ENCODE data around the gene REPS2.
"Not testable (repeated sequence)": the region's sequence is repeated elsewhere in the genome, so short reads cannot be mapped to it uniquely, and the experiment has no call there.

REPS2 gene

DNA sequence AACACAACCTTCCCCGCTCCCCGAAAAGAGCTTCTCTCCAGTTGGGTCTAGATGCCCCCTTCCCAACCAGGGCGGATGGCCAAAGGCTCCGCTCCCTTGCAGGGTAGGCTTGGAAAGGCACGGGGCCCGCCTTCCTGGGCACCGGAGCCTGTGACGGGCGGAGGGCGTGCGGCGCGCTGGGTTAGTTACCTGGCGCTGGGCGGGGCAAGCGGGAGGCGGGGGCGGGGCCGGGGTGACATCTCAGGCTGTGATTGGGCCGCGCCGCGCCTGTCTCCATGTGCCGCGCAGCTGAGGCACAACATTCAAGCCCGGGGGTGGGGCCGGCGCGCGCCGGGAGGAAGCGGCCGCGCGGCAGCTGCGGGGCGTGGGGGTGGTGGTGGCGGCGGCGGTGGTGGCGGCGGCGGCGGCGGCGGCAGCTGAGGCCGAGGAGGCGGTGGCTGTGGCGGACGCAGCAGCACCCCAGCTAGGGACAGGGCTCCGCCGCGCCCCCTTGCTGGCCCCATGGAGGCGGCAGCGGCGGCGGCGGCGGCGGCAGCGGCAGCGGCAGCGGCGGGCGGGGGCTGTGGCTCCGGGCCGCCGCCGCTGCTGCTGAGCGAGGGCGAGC is at the start of gene REPS2:
Gene REPS2, plus strand, starts transcription at position 298 of the 604 bp plus-strand sequence. Its CDS starts 204 bp downstream, at position 502.
- DNase-seq (ENCODE audit: low read depth in 2 of 2) = peak; percentile 45 to 60

DNA sequence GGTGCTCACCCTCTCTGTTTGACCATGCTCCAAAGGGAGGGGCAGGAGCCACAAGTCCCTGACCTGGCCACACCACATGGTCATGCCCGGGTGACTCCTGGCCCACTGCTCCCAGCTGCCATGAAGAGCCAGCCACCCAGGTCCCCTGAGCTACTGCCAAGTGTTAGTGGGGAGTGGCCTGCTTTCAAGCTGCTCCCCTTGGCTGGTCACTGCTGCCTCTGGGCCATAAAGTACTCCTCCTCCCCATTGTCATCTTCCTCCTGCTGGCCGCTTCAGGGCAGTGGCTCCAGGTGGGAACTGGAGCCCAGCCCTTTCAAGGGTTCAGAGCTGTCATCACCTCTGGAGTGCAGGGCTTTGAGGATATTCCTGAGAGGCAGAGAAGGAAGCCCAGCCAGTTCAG is 49.0 kb upstream of the REPS2 start:
- DNase-seq (ENCODE audit: low read depth in 2 of 2) = no peak

DNA sequence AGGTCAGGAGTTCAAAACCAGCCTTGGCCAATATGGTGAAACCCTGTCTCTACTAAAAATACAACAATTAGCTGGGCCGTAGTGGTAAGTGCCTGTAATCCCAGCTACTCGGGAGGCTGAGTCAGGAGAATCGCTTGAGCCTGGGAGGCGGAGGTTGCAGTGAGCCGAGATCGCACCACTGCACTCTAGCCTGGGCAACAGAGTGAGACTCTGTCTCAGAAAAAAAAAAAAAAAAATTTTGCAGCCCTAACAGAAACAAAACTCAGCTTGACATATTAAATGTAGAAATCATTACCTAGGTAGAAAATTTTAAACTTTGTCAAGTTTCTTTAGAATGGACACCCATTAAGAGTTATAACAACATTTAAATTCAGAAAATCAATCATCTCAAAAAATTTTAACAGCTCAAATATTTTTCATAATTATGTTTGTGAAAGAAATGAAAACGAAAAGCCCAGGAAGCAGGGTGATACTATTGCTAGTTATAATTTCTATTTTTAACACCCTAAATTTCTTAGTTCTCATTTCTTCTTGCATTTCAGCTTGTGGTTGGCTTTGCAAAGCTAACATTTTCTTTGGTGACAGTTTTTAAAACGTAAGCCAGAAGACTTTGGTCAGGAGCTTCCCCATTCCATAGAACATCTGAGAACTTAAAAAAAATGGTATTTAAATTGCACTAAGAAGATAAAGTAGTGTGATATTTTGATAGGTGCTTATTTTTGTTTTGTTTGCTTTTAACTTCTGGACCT is 43.0 kb upstream of the REPS2 start:
- no peak for DNase-seq (ENCODE audit: low read depth in 2 of 2)

DNA sequence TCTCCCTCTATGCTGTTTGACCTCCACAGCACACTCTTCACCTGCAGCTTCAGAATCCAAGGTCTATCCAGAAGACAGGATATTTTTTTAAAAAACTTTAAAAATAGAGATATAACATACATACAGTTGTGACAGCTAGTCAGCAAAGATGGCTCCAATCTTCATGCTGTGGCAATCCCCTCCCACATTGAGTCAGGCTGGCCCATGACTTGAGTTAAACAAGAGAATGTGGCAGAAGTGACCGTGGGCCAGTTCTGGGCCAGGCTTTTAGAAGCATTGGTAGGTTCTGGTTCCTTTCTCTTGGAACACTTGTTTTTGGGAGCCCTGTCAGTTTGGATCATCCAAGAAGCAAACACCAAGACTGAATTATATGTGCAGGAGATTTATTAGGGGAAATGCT is 36.1 kb upstream of the REPS2 start:
- no peak for DNase-seq (ENCODE audit: low read depth in 2 of 2)

DNA sequence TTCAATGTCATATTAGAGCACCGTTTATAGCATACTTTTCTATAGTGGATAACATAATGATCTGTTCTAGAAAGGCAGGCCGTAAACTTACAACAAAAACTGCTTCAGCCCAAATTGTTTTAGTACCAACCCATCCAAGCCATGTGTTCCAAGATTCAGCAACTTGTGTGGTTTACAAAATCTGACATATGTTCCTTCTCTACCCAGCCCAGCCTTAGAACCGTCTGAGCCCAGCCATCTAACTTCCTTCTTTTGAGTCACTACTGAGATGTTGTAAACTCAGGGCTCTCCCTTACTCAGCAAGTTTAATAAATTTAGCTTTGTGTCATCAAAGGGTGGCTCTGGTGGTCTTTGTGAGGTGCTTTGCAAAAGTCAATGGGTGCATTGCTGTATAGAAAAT is 32.4 kb upstream of the REPS2 start:
- DNase-seq (ENCODE audit: low read depth in 2 of 2) = no peak

DNA sequence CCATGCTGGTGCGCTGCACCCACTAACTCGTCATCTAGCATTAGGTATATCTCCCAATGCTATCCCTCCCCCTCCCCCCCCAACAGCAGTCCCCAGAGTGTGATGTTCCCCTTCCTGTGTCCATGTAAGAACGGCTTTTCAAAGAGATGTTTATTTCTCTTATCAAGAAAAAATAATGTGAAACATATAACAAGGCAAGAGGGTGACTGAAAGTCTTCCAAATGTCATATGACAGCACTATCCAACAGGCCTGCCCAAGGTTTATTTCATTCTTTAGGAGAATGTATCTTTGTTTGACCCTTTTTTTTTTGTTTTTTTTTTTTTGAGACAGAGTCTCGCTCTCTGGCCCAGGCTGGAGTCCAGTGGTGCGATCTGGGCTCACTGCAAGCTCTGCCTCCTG is 29.9 kb upstream of the REPS2 start:
- DNase-seq (ENCODE audit: low read depth in 2 of 2) = no peak

DNA sequence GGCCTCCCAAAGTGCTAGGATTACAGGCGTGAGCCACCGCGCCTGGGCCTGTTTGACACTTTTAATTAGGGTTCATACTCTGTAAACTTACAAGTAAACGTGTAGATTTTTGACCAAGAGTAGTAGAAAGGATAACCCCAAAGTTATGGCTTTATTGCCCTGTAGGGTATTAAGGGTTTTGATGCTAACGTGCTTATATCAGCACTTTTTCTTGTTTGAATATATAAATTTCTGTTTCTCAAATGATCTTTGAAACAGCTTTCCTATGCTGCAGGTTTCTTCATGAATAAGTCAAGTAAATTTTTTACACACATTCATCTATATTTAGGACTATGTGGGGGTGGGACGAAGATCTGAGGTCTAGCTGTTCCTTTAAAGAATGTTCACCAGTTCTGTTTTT is 29.3 kb upstream of the REPS2 start:
- no peak for DNase-seq (ENCODE audit: low read depth in 2 of 2)

DNA sequence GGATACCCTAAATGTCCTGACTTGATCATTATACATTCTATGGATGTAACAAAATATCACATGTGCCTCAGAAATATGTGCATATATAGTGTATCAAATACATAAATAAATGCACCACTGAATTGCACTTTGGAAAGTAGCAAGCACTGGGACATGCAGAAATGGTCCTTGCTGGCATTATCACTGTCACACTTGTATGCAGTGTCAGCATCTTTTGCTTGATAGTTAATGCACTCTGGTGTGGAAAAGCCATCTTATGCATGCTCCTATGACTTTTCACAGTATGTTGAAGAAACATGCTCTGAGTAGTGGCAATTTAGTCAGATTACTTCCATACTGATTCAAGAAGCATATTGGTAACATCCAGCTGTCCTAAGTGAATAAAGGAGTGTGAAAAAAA is 27.5 kb upstream of the REPS2 start:
- no peak for DNase-seq (ENCODE audit: low read depth in 2 of 2)

DNA sequence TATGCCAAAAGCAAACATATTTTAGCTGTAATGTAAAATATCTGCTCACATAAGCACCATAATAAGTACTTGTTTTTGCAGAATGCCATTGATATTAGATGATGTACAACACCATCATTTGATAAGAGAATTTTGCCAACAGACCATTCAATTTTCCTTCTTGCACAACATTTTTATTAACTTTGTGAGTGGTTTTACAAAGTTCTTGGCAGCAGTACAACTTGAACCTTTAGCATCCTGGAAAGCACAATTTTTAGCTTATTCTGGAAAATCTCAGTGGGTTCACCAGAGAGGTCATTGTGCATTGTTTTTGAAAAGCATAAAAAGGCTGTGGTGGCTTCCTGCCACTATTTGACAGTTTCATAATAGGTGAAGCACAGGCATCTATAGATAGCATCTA is 26.4 kb upstream of the REPS2 start:
- DNase-seq (ENCODE audit: low read depth in 2 of 2) = no peak

DNA sequence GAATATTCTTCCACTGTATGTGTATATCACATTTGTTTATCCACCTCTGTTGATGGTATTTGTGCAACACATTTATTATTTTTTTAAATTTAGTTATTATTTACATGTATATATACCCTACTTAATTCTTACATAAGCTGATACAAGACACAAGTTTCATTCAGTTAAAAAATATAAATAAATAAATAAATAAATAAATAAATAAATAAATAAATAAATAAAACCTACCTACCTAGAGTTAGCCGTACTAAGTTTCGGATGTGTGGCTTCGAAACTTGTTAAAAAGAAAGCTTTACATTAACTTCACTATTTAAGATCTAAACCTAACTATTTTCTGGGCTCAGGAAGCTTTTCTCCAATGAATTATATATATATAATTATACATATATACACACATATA is 23.3 kb upstream of the REPS2 start:
- DNase-seq (ENCODE audit: low read depth in 2 of 2) = no peak

DNA sequence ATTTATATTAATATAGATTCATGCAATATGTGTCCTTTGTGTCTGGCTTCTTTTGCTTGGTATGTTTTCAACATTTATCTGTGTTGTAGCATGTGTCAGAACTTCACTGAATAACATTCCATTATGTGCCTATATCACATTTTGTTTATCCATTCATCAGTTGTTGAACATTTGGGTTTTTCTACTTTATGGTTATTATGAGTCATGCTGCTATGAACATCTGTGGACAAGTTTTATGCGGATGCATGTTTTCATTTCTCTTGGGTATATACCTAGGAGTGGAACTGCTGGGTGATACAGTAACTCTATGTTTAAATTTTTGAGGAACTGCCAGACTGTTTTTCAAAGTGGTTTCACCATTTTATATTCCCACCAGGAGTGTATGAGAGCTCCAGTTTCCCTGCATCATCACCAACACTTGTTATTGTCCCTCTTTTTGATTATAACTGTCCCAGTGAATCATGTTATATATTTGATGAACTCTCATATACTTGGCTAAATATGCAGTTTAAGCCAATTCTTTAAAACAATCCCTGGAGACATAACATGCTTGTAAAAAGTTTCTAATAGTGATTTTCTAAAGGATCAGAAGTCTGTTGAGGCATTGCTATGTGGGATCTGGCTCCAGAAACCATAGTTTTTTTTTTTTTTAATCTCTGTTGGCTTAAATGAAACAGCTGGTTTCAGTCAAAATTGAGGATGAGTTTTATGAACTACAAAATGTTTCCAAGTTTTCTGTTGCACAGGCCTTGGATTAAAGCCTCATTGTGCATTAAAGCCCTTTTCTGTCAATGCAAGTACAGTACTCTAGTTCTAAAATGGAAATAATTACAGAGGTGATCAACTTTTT is 21.6 kb upstream of the REPS2 start:
- no peak for DNase-seq (ENCODE audit: low read depth in 2 of 2)

DNA sequence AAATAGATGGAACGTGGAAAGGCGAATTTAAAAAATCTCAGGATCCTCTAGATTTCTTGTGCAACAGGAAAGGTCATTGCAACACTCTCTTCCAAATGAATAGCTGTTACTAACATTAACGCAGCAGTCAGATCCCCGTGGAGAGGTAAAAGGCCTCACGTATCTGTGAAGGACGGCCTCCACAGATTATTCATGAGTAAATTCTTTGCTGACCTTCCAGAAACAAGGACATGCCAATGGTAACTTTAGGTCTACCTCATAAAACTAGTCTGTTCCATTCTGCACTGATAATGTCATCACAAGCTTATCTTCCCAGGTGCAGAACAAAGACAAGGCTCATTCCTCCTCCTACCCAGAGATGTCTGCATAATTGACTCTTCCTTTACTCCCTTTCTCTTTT is 16.1 kb upstream of the REPS2 start:
- DNase-seq (ENCODE audit: low read depth in 2 of 2) = no peak

DNA sequence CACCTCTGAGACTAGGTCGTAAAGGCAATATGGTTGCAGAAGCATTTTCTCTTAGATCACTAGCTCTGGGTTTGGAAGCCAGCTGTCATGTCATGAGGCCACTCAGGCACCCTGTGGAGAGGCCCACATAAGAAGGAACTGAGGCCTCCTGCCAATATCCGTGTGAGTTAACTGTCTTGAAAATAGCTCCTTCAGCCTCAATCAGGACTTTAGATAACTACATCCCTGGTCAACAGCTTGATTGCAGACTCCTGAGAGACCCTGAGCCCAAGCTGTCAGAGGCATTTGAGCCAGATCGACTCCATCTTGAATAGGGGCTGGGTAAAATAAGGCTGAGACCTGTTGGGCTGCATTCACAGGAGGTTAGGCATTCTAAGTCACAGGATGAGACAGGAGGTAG is 15.1 kb upstream of the REPS2 start:
- no peak for DNase-seq (ENCODE audit: low read depth in 2 of 2)

DNA sequence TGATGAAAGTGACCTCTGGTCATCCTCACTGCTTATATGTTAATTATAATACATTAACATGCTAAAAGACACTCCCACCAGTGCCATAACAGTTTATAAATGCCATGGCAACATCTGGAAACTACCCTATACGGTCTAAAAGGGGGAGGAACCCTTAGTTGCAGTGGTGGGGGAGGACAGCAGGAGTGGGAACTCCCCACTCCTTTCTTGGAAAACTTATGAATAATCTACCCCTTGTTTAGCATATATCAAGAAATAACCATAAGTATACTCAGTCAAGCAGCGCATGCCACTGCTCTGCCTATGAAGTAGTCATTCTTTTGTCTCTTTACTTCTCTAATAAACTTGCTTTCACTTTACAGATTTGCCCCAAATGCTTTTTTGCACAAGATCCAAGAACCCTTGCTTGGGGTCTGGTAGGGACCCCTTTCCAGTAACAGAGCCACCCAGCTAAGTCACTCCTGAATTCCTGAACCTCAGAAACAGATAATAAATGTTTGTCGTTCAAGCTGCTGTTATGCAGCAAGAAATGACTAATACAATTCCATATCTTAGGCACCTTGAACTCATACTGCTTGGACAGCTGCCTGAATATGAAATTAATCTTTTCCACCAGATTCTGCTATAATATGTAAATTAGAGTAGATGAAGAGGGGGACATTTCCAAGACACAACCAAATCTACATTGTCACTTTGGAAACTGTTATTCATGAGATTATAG is 14.4 kb upstream of the REPS2 start:
- no peak for DNase-seq (ENCODE audit: low read depth in 2 of 2)

DNA sequence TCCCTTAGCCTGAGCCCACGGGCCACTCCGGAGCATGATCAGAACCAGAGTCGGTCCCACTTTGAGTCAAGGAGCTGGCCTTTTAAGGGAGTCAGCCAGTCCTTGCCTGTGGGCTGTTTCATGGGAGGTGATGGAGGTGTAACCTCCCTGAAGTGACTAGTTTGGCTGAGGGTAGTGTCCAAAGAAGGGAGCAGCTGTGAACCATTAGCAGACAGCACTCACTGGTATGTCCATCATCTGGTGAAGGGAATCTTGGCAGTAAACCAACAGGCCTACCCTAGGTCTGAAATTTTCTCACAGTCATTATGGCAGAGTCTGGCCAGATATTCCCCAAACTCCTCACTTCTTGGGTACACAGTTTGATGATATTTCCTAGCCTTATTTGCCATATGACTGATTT is 12.3 kb upstream of the REPS2 start:
- DNase-seq (ENCODE audit: low read depth in 2 of 2) = no peak

DNA sequence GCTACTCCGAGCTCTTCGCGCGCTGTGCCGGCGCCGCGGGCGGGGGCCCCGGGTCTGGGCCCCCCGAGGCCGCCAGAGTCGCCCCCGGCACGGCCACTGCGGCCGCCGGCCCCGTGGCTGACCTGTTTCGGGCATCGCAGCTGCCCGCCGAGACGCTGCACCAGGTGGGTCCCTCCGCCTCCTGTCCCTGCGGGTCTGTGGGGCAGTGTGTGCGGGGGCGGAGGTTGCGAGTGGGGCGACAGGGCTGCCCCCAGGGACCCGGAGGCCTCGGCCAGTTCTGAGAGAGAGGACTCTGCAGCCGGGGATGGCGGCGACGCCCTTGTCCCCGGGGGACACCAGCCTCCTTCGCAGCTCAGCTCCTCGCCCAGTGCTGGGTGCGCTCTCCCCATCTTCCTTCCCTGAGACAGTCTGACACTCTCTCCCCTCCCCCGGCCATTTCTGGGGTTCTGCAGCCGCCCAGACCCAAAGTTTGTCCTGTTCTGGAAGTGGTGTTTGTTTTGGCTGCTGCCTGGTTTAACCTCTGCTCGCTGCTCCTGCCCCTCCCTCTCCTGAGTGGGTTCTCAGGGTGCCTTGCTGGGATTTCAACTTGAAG is 609 bp downstream of the REPS2 start:
- no peak for DNase-seq (ENCODE audit: low read depth in 2 of 2)

DNA sequence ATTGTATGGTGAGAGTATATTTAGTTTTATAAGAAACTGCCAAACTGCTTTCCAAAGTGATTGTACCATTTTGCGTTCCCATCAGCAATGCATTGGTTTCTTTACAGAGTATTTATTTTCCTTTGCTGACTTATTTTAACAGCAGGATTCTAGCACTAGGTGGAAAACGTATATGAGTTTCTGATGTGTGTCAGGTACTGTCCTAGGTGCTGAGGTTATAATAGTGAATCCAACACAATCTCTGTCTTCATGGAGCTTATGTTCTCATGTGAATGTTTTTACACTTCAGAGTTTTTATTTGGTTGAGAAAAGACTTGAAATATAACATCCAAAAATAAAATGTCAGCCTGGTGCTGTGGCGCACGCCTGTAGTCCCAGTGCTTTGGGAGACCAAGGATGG is 4.0 kb downstream of the REPS2 start:
- DNase-seq (ENCODE audit: low read depth in 2 of 2) = no peak

DNA sequence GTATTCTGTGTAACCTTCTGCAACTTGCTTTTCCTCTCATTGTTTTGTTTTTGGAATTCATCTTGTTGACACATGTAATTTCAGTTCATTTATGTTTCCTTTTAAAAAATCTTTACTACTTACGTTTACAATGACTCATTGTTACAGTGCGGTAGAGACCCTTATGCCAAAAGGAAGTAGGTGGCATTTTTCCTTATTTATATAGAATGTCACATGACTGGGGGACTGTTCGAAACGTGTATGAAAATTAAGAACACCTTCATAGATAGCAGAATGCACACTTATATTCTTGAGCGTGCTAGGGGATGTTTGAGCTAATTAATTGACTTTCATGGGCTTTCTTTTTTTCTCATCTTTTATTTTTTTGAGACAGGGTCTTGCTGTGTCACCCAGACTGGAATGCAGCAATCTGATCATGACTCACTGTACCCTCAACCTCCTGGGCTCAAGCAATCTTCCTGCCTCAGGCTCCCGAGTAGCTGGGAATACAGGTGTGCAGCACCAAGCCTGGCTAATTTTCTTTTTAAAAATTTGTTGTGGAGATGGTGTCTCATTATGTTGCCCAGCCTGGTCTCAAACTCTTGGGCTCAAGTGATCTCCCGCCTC is 7.3 kb downstream of the REPS2 start:
- no peak for DNase-seq (ENCODE audit: low read depth in 2 of 2)

DNA sequence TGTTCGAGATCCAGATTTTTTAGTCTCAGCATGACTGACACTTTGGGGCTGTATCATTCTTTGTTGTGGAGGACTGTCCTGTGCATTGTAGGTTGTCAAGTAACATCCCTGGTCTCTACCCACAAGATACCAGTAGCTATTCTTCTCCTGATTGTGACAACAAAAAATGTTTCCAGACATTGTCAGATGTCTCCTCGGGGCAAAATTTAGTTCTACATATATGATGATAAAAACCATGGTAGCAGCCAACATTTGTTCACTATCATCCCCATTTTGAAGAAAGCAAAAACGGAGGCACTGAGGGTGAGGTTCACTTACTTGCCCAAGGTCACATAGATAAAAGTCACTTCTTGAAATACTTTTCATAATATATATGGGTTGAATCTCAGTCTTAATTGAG is 11.3 kb downstream of the REPS2 start:
- DNase-seq (ENCODE audit: low read depth in 2 of 2) = no peak

DNA sequence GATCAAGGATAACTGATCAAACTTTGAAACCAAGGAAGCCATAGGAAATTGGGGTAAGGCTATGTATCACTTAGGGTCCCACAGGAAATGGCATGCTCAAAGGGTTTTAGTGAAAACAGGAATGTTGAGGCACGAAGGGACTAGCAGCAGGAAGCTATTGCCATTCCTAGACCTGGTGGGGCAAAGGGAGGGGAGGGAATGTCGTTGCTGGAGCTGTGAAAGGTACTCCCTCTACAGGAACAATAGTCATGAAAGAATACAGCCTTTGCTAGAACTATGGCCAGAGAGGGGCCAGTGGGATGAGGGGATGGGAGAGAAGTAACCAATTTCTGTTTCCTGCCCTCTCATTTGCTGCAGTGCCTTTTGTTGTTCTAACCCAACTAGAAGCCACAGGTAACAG is 11.9 kb downstream of the REPS2 start:
- no peak for DNase-seq (ENCODE audit: low read depth in 2 of 2)

DNA sequence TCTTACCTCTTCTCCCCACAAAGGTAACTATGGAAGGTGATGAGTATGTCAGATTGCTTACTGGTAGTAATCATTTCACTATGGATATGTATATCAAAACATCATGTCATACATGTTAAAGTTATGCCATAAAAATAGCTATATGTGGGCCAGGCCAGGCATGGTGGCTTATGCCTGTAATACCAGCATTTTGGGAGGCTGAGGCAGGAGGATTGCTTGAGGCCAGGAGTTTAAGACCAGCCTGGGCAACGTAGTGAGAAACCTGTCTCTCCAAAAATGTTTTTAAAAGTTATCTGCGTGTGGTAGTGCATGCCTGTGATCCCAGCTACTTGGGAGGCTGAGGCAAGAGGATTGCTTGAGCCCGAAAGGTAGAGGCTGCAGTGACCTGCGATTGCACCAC is 16.2 kb downstream of the REPS2 start:
- DNase-seq (ENCODE audit: low read depth in 2 of 2) = not testable (repeated sequence)
